GM21423 (cell line): ENCODE data around the gene ETHE1.

Experiments
- ATAC-seq: cut with Tn5 transposase; IDR thresholded peaks from one replicate; pipeline ENCODE4 v1.9.1; 2021; ENCODE audit warnings: mild to moderate bottlenecking, moderate library complexity; ENCODE audit not compliant: unreplicated experiment

The ETHE1 gene

DNA sequence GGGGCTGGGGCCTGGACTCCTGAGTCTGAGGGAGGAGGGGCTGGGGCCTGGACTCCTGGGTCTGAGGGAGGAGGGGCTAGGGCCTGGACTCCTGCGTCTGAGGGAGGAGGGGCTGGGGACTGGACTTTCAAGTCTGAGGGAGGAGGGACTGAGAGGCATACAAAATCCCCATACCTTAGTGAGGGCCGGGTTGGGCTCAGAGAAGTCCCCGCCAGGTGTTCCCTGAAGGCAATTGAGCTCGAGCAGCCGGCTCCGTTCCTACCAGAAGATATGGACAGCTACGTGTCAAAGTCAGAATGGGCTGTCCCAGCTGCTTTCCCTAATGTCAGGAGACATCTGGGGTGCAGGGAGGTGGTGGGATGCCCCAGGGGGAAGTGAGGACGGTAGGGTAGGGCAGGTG, 31.9 kb downstream of the ETHE1 start:
- no peak for ATAC-seq

GRCh38 chr19:43490759-43491158, 36.2 kb downstream of the ETHE1 start:
- ATAC-seq, result no peak

DNA sequence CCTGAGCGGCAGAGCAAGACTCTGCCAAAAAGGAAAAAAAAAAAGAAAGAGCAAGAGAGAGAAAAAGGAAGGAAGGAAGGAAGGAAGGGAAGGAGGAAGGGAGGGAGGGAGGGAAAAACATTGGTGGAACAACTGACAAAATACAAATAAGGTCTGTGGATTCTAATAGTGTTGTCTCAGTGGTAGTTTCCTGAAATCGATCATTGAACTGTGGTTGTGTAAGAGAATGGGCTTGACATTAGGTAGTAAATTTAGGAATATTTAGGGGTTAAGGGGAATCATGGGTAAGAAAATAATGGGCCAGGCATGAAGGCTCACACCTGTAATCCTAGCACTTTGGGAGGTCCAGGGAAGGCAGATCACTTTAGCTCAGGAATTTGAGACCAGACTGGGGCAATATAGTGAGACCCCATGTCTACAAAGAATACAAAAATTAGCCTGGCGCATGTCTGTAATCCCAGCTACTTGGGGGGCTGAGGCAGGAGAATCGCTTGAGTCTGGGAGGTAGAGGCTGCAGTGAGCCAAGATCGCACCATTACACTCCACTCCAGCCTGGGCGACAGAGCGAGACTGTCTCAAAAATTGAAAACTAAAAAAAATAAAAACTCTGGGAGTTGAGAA, 36.9 kb downstream of the ETHE1 start:
- ATAC-seq, result no peak

- ATAC-seq, result no peak
Measured at GRCh38 chr19:43489310-43489709, 37.7 kb downstream of the ETHE1 start.

DNA sequence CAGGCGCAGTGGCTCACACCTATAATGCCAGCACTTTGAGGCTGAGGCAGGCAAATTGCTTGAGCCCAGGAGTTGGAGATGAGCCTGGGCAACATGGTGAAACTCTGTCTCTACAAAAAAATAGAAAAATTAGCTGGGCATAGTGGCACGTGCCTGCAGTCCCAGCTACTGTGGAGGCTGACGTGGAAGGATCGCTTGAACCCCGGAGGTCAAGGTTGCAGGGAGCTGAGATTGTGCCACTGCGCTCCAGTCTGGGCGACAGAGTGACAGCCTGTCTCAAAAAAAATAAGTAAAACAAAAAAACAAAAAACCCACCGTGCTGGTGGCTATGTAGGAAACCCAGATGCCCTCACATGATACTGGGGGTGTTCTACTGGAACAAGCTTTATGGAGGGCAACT, 38.8 kb downstream of the ETHE1 start:
- ATAC-seq, result no peak

DNA sequence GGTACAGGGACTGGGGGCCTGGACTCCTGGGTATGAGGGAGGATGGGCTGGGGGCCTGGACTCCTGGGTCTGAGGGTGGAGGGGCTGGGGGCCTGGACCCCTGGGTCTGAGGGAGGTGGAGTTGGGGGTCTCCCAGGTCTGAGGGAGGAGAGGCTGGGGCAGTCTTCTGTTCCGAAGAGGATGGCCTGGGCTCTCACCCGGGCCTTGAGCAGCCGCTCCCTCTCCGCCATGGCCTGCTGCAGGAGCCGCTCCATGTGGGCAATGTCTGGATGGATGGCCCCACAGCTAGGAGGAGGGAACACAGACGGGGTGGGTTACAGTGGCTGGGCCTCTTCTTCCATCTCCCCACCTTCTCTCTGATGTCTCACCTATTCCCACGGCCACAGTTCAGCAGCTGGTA, 40.6 kb downstream of the ETHE1 start:
- no peak for ATAC-seq

DNA sequence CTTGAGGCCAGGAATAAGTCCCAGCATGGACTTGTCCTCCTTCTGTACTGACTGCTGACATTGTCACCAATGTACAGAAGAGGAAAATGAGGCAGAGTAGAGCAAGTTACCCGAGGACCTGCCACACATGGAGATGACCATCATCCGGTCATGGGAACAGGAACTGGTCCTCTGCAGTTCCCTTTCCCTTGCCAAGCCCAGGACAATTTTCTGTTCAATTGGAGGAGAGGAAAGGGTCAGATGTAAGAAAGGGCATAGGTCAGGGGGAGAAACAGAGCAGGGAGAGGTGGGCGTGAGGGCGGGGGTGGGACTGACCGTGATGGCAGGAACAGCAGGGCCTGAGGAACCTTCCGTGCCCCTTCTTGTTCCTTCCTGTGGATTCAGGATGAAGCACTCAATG, 41.0 kb downstream of the ETHE1 start:
- ATAC-seq, result no peak

GRCh38 chr19:43483281-43483680, 43.7 kb downstream of the ETHE1 start:
- no peak for ATAC-seq

GRCh38 chr19:43482193-43482592, 44.8 kb downstream of the ETHE1 start:
- ATAC-seq, result no peak

DNA sequence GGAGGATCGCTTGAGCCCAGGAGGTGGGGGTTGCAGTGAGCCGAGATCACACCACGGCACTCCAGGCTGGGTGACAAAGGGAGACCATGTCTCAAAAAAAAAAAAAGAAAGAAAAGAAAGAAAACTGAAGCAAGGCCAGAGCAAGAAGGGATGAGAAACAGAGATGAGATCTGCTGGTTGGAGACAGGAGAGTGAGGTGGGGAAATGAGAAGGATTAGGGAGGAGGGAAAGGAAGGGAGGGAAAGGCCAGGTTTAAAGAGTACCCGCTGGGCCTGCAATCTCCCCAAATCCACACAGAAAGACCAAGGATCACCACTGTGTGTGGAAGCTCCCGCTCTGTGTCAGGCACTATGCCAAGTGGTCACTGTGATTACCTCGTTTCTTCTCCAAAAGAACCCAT, 45.3 kb downstream of the ETHE1 start:
- ATAC-seq, result no peak

- ATAC-seq, result no peak
Measured at GRCh38 chr19:43480574-43480973, 46.4 kb downstream of the ETHE1 start.

DNA sequence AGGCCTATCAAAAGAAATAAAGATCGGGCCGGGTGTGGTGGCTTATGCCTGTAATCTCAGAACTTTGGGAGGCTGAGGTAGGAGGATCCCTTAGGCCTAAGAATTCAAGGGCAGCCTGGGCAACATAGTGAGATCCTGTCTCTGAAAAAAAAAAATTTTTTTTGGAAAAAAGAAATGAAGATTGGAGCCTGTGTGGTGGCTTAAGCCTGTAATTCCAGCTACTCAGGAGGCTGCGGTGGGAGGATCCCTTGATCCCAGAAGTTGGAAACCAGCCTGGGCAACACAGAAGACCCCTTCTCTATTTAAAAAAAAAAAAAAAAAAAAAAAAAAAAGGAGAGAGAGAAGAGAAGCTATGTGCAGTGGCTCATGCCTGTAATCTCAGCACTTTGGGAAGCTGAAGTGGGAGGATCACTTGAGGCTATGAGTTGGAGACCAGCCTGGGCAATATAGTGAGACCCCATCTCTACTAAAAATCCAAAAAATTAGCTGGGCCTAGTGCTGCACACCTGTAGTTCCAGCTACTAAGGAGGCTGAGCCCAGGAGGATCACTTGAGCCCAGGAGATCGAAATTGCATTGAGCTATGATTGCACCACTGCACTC, 46.9 kb downstream of the ETHE1 start:
- ATAC-seq, result no peak

- ATAC-seq, result no peak
Measured at GRCh38 chr19:43479226-43479625, 47.8 kb downstream of the ETHE1 start.

- ATAC-seq, result no peak
Measured at GRCh38 chr19:43478323-43478722, 48.7 kb downstream of the ETHE1 start.

DNA sequence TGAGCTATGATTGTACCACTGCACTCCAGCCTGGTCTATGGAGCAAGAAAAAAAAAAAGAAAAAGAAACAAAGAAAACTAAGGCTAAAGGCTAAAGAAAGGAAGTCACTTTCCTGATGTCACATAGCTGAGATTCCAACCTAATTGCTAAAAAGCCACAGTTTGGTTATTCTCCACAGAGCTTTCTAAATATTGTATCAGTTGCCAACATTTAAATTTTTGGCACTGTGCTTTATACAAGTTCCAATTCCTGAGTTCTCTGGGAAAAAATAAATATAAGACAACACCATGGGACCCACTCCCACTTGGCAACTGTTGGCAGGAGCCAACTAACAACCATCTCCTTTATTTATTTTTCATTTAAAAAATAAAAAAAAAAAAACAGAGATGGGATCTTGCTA, 50.4 kb downstream of the ETHE1 start:
- no peak for ATAC-seq

GRCh38 chr19:43474986-43475705, 51.9 kb downstream of the ETHE1 start:
- ATAC-seq, result peak; percentile 71

GRCh38 chr19:43474487-43474886, 52.5 kb downstream of the ETHE1 start:
- ATAC-seq, result no peak

- no peak for ATAC-seq
Measured at GRCh38 chr19:43471091-43471490, 55.9 kb downstream of the ETHE1 start.

DNA sequence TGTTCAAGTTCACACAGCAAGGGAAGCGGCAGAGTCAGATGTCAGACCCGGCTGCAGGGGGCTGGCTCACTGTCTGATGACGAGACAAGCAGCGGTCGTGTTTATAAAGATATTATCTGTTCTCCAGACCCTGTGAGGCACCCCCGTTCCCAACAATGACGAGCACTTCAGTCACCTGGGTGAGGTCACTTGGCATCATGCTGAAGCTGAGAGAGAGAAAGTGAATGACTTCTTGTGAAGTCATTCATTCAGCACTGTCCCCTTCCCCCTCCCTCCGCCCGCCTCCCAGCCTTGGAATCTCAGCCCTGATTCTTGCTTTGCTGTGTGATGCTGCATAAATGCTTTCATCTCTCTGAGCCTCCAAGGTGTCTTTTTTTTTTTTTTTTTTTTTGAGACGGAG, 56.7 kb downstream of the ETHE1 start:
- no peak for ATAC-seq

DNA sequence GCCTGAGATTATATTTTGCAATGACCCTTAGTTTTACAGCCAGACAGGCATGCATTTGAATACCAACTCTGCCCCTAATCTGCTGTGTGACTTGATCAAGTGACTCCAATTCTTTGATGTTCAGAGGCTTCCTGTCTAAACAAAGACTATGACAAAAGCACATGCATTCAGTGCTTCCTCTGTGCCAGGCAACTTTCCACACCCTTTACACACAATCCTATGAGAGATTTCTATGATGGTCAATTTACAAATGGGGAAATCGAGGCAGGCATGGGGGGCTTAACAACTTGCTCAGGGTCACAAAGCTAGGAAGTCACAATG, 57.9 kb downstream of the ETHE1 start:
- no peak for ATAC-seq

- no peak for ATAC-seq
Measured at GRCh38 chr19:43468354-43469159, 58.4 kb downstream of the ETHE1 start.

GRCh38 chr19:43467730-43468129, 59.3 kb downstream of the ETHE1 start:
- ATAC-seq, result no peak
